GM12891 (cell line): ENCODE measurements around the gene SPECC1.

Experiments
- POLR2A ChIP-seq: IDR thresholded peaks from 2 replicates; pipeline ENCODE4 v1.6.1; 2011; ENCODE audit warnings: low read depth, low read length, control low read depth
- POLR2AphosphoS5 ChIP-seq: IDR thresholded peaks from 2 replicates; pipeline ENCODE4 v1.6.1; 2011; ENCODE audit warnings: low read depth, low read length, control low read depth
- TAF1 ChIP-seq: IDR thresholded peaks from 2 replicates; pipeline ENCODE4 v1.6.1; 2011; ENCODE audit warnings: low read depth, low read length, control low read depth

GRCh38 chr17:20092973-20093626, 83.9 kb downstream of the SPECC1 start:
- TF ChIP-seq TAF1 (no peak), POLR2A (no peak), POLR2AphosphoS5 (no peak)
